Activated naive CD8-positive, alpha-beta T cell treated with anti-CD3 and anti-CD28 coated beads, Interleukin-2, amount 50 U/mL, for 16 hours (primary cell): ENCODE data around the gene TMEM255B.
"Not testable (repeated sequence)": the region's sequence is repeated elsewhere in the genome, so short reads cannot be mapped to it uniquely, and the experiment has no call there.

Source experiments
- DNase-seq: peaks from one replicate; pipeline ENCODE4 v3.0.0-alpha.2; 2020; ENCODE audit warnings: low read depth, low spot score

The TMEM255B gene

GRCh38 chr13:113734099-113734825, 24.8 kb upstream of the TMEM255B start:
- no peak for DNase-seq

- DNase-seq = no peak
Observed at GRCh38 chr13:113734826-113735125, 24.2 kb upstream of the TMEM255B start.

GRCh38 chr13:113735194-113735593, 23.8 kb upstream of the TMEM255B start:
- no peak for DNase-seq

GRCh38 chr13:113735750-113736149, 23.3 kb upstream of the TMEM255B start:
- no peak for DNase-seq

GRCh38 chr13:113736258-113736731, 22.7 kb upstream of the TMEM255B start:
- no peak for DNase-seq

- no peak for DNase-seq
Observed at GRCh38 chr13:113737803-113738202, 21.2 kb upstream of the TMEM255B start.

GRCh38 chr13:113739527-113740285, 19.3 kb upstream of the TMEM255B start:
- no peak for DNase-seq

- DNase-seq = no peak
Observed at GRCh38 chr13:113740286-113740556, 18.8 kb upstream of the TMEM255B start.

GRCh38 chr13:113740661-113741060, 18.4 kb upstream of the TMEM255B start:
- DNase-seq = no peak

GRCh38 chr13:113741191-113741668, 17.8 kb upstream of the TMEM255B start:
- DNase-seq = no peak

- no peak for DNase-seq
Observed at GRCh38 chr13:113742000-113742441, 17.0 kb upstream of the TMEM255B start.

- DNase-seq = no peak
Observed at GRCh38 chr13:113742445-113743120, 16.4 kb upstream of the TMEM255B start.

GRCh38 chr13:113743366-113744195, 15.4 kb upstream of the TMEM255B start:
- no peak for DNase-seq

GRCh38 chr13:113744197-113745000, 14.6 kb upstream of the TMEM255B start:
- DNase-seq = no peak

- no peak for DNase-seq
Observed at GRCh38 chr13:113745059-113745458, 14.0 kb upstream of the TMEM255B start.

GRCh38 chr13:113745500-113746142, 13.4 kb upstream of the TMEM255B start:
- not testable (repeated sequence) for DNase-seq

- no peak for DNase-seq
Observed at GRCh38 chr13:113746143-113746525, 12.9 kb upstream of the TMEM255B start.

GRCh38 chr13:113746671-113747070, 12.4 kb upstream of the TMEM255B start:
- no peak for DNase-seq

GRCh38 chr13:113747291-113747833, 11.7 kb upstream of the TMEM255B start:
- no peak for DNase-seq
